GM12892 (cell line): Measurements from ENCODE around the gene SIM2.

Experiments
- POLR2A ChIP-seq: IDR thresholded peaks from 2 replicates; pipeline ENCODE4 v1.6.1; 2011; ENCODE audit warnings: low read depth, low read length, control low read depth
- POLR2AphosphoS5 ChIP-seq: IDR thresholded peaks from 2 replicates; pipeline ENCODE4 v1.6.1; 2011; ENCODE audit warnings: low read depth, low read length, control low read depth

GRCh38 chr21:36735724-36736320 is 36.9 kb downstream of the SIM2 start:
- no peak for TF ChIP-seq POLR2AphosphoS5
- no peak for TF ChIP-seq POLR2A
